ENCODE results near the gene CACNG6. TPM values are rescaled to one million over a fixed set of nuclear protein-coding genes. Genes with fewer than 3 reads are reported as not detected.
"Not testable (repeated sequence)": the region's sequence is repeated elsewhere in the genome, so short reads cannot be mapped to it uniquely, and the experiment has no call there.

Gene CACNG6
- total RNA-seq, 2 donors from 2014 or later = 0.53 TPM; not detected in 1

DNA sequence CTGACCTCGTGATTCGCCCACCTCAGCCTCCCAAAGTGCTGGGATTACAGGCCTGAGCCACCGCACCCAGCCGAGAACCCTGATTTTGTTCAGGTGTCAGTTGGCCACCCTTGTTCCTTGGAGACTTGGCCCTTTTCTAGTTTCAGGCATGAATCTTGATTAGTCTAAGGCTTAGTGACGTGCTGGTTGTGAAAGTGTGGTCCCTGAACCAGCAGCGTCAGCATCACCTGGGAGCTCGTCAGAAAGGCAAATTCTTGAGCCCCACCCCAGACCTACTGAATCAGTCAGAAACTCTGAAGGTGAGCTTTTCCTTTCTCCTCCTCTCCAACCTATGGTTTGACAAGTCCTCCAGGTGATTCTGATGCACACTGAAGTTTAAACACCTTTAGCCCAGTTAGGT is 35.2 kb downstream of the CACNG6 start:
- no peak for ATAC-seq
- peaks cover 15 to 26% of the 10 kb centered on the region in 2 donors for H3K27me3 Mint-ChIP-seq
- no peaks in the 10 kb centered on the region for H3K36me3 Mint-ChIP-seq
- no peak overlapping the region for H3K27ac Mint-ChIP-seq
- H3K4me1 Mint-ChIP-seq (ENCODE audit: low read depth in 2 of 2) = peaks cover 4 to 6% of the 10 kb centered on the region in 2 donors
- no peaks in the 10 kb centered on the region for H3K9me3 Mint-ChIP-seq
- H3K4me3 Mint-ChIP-seq = no peak overlapping the region
- DNase-seq (ENCODE audit: low spot score) = no peak

DNA sequence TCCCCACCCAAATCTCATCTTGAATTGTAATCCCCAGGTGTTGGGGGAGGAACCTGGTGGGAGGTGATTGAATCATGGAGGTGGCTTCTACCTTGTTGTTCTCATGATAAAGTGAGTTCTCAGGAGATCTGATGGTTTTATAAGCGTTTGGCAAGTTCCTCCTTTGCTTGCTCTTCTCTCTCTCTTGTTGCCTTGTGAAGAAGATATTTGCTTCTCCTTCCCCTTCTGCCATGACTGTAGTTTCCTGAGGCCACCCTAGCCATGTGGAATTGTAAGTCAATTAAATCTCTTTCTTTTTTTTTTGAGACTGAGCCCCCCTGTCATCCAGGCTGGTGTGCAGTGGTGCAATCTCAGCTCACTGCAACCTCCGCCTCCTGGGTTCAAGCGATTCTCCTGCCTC is 37.9 kb downstream of the CACNG6 start:
- no peaks in the 10 kb centered on the region for H3K9me3 Mint-ChIP-seq
- peaks cover 19 to 26% of the 10 kb centered on the region in 2 donors for H3K27me3 Mint-ChIP-seq
- H3K27ac Mint-ChIP-seq = no peak overlapping the region
- H3K4me1 Mint-ChIP-seq (ENCODE audit: low read depth in 2 of 2) = peaks cover 2 to 4% of the 10 kb centered on the region in 2 donors
- H3K36me3 Mint-ChIP-seq = no peaks in the 10 kb centered on the region
- no peak for ATAC-seq
- H3K4me3 Mint-ChIP-seq = no peak overlapping the region
- no peak for DNase-seq (ENCODE audit: low spot score)

- Mint-ChIP-seq H3K9me3 (no peaks in the 10 kb centered on the region), H3K27ac (no peak overlapping the region), H3K4me3 (no peak overlapping the region), H3K27me3 (peaks cover 19 to 26% of the 10 kb centered on the region in 2 donors), H3K4me1 (ENCODE audit: low read depth in 2 of 2) (peaks cover 2 to 4% of the 10 kb centered on the region in 2 donors), H3K36me3 (no peaks in the 10 kb centered on the region)
- ATAC-seq = no peak
- peak; percentile 63 for DNase-seq (ENCODE audit: low spot score)
Measured at GRCh38 chr19:54029930-54030490, 38.6 kb downstream of the CACNG6 start.

GRCh38 chr19:54030895-54031586 is 39.6 kb downstream of the CACNG6 start:
- no peaks in the 10 kb centered on the region for H3K9me3 Mint-ChIP-seq
- no peaks in the 10 kb centered on the region for H3K36me3 Mint-ChIP-seq
- H3K27ac Mint-ChIP-seq = no peak overlapping the region
- ATAC-seq = no peak
- H3K4me1 Mint-ChIP-seq (ENCODE audit: low read depth in 2 of 2) = peaks cover 2 to 4% of the 10 kb centered on the region in 2 donors
- H3K4me3 Mint-ChIP-seq = no peak overlapping the region
- H3K27me3 Mint-ChIP-seq = peaks cover 17 to 26% of the 10 kb centered on the region in 2 donors
- DNase-seq (ENCODE audit: low spot score) = no peak

GRCh38 chr19:54035215-54036178 is 44.1 kb downstream of the CACNG6 start:
- H3K27ac Mint-ChIP-seq = no peak overlapping the region
- H3K9me3 Mint-ChIP-seq = no peaks in the 10 kb centered on the region
- ATAC-seq (no peak), DNase-seq (ENCODE audit: low spot score) (no peak)
- H3K36me3 Mint-ChIP-seq = no peaks in the 10 kb centered on the region
- no peak overlapping the region for H3K4me3 Mint-ChIP-seq
- peaks cover 10 to 15% of the 10 kb centered on the region in 2 donors for H3K27me3 Mint-ChIP-seq
- no peaks in the 10 kb centered on the region for H3K4me1 Mint-ChIP-seq (ENCODE audit: low read depth in 2 of 2)

DNA sequence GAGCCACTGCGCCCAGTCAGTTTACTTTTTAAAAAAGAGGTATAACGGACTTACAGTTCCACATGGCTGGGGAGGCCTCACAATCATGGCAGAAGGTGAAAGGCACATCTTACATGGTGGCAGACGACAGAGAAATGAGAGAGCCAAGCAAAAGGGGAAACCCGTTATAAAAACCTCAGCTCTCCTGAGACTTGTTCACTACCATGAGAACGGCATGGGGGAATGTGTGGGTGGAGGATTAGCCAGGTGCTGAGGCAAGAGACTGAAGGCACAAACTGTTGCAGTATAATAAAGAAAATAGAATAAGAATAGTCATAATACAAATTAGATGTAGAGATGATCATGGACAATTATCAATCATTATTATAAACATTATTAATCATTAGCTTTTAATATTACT is 45.1 kb downstream of the CACNG6 start:
- not testable (repeated sequence) for DNase-seq (ENCODE audit: low spot score); H3K27me3 Mint-ChIP-seq; ATAC-seq; H3K27ac Mint-ChIP-seq; H3K4me1 Mint-ChIP-seq (ENCODE audit: low read depth in 2 of 2); H3K4me3 Mint-ChIP-seq; H3K9me3 Mint-ChIP-seq; H3K36me3 Mint-ChIP-seq

DNA sequence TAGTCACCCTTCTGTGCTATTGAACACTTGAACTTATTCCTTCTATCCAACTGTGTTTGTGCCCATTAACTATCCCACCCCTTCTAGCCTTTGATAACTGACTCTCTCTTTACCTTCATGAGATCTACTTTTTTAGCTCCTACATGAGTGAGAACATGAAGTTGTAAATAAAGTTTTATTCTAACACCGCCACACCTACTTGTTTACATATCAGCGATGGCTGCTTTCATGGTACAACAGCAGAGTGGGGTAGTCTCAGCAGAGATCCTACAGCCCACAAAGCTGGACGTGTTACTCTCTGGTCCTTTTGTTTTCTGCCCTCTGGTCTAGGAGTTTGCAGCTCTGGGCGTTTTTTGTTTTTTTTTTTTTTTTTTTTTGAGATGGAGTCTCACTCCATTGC is 48.6 kb downstream of the CACNG6 start:
- H3K4me1 Mint-ChIP-seq (ENCODE audit: low read depth in 2 of 2) = no peaks in the 10 kb centered on the region
- peaks cover 3 to 4% of the 10 kb centered on the region in 2 donors for H3K27me3 Mint-ChIP-seq
- H3K4me3 Mint-ChIP-seq = no peak overlapping the region
- H3K9me3 Mint-ChIP-seq = no peaks in the 10 kb centered on the region
- no peak for ATAC-seq
- no peak for DNase-seq (ENCODE audit: low spot score)
- H3K27ac Mint-ChIP-seq = no peak overlapping the region
- H3K36me3 Mint-ChIP-seq = no peaks in the 10 kb centered on the region

- Mint-ChIP-seq H3K27ac (no peak overlapping the region), H3K9me3 (no peaks in the 10 kb centered on the region), H3K36me3 (no peaks in the 10 kb centered on the region), H3K4me3 (no peak overlapping the region), H3K27me3 (peaks cover 17 to 19% of the 10 kb centered on the region in 2 donors), H3K4me1 (ENCODE audit: low read depth in 2 of 2) (no peaks in the 10 kb centered on the region)
- DNase-seq (ENCODE audit: low spot score) (no peak), ATAC-seq (no peak)
Measured at GRCh38 chr19:54041969-54042606, 50.7 kb downstream of the CACNG6 start.

GRCh38 chr19:54042989-54043388 is 51.6 kb downstream of the CACNG6 start:
- Mint-ChIP-seq H3K9me3 (no peaks in the 10 kb centered on the region), H3K36me3 (no peaks in the 10 kb centered on the region), H3K27me3 (peaks cover 13 to 19% of the 10 kb centered on the region in 2 donors), H3K4me3 (no peak overlapping the region), H3K4me1 (ENCODE audit: low read depth in 2 of 2) (no peaks in the 10 kb centered on the region), H3K27ac (no peak overlapping the region)
- ATAC-seq (no peak), DNase-seq (ENCODE audit: low spot score) (no peak)

- no peak for DNase-seq (ENCODE audit: low spot score)
- H3K36me3 Mint-ChIP-seq = no peaks in the 10 kb centered on the region
- H3K4me1 Mint-ChIP-seq (ENCODE audit: low read depth in 2 of 2) = no peaks in the 10 kb centered on the region
- no peak for ATAC-seq
- no peak overlapping the region for H3K27ac Mint-ChIP-seq
- H3K27me3 Mint-ChIP-seq = peaks cover 18 to 27% of the 10 kb centered on the region in 2 donors
- no peak overlapping the region for H3K4me3 Mint-ChIP-seq
- H3K9me3 Mint-ChIP-seq = no peaks in the 10 kb centered on the region
Measured at GRCh38 chr19:54045771-54046170, 54.3 kb downstream of the CACNG6 start.

- no peak overlapping the region for H3K27ac Mint-ChIP-seq
- ATAC-seq (no peak), DNase-seq (ENCODE audit: low spot score) (no peak)
- H3K4me1 Mint-ChIP-seq (ENCODE audit: low read depth in 2 of 2) = no peaks in the 10 kb centered on the region
- peaks cover 20 to 27% of the 10 kb centered on the region in 2 donors for H3K27me3 Mint-ChIP-seq
- no peaks in the 10 kb centered on the region for H3K36me3 Mint-ChIP-seq
- no peak overlapping the region for H3K4me3 Mint-ChIP-seq
- H3K9me3 Mint-ChIP-seq = no peaks in the 10 kb centered on the region
Measured at GRCh38 chr19:54047616-54048015, 56.2 kb downstream of the CACNG6 start.
